C4-2B (cell line): ENCODE results near the gene ZC3H15.
"Not testable (repeated sequence)": the region's sequence is repeated elsewhere in the genome, so short reads cannot be mapped to it uniquely, and the experiment has no call there.

Experiments
- ZFX ChIP-seq: fragments of 450-650 bp; IDR thresholded peaks from 2 replicates; pipeline ENCODE4 v1.6.1; 2017
- TF ChIP-seq, protein P1 (sequence below): fragments of 450-650 bp; conservative IDR thresholded peaks from 2 replicates; pipeline ENCODE4 v1.5.1; 2017; ENCODE audit warnings: mild to moderate bottlenecking

- TF ChIP-seq, protein P1, sequence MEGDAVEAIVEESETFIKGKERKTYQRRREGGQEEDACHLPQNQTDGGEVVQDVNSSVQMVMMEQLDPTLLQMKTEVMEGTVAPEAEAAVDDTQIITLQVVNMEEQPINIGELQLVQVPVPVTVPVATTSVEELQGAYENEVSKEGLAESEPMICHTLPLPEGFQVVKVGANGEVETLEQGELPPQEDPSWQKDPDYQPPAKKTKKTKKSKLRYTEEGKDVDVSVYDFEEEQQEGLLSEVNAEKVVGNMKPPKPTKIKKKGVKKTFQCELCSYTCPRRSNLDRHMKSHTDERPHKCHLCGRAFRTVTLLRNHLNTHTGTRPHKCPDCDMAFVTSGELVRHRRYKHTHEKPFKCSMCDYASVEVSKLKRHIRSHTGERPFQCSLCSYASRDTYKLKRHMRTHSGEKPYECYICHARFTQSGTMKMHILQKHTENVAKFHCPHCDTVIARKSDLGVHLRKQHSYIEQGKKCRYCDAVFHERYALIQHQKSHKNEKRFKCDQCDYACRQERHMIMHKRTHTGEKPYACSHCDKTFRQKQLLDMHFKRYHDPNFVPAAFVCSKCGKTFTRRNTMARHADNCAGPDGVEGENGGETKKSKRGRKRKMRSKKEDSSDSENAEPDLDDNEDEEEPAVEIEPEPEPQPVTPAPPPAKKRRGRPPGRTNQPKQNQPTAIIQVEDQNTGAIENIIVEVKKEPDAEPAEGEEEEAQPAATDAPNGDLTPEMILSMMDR, result not testable (repeated sequence)
- not testable (repeated sequence) for TF ChIP-seq ZFX
These were observed 35.6 kb downstream of the ZC3H15 start for GRCh38 chr2:186521570-186522153.
